SHP77 (cell line): Measurements from ENCODE around the gene PIGU.
A peak's percentile ranks its signal among the peaks of the same experiment; 100 is the strongest.
"Not testable (repeated sequence)": the region's sequence is repeated elsewhere in the genome, so short reads cannot be mapped to it uniquely, and the experiment has no call there.

Experiments used
- DNase-seq, 2 experiments: peaks; one replicate each; lab custom pipeline; 2025; lab: John Stamatoyannopoulos, UW

PIGU gene

DNA sequence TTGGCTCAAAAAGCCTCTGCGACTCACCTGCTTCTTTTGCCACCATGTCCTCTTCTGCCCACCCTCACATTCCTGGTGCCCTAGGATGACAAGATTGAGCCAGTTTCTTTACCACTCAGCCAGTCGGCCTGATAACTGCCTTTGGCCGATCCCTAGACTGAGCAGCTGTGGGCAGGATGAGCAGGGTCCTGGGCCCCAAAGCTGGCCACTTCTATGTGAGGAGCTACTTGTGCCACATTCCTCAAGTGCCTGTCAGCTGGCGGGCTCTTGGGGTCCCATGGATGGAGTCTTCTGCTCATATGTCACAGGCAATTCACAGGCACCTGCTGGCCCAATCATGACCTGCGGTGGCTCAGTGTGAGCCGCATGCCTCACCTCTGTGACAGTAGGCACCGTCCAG, 144.1 kb downstream of the PIGU start:
- no peak for DNase-seq

DNA sequence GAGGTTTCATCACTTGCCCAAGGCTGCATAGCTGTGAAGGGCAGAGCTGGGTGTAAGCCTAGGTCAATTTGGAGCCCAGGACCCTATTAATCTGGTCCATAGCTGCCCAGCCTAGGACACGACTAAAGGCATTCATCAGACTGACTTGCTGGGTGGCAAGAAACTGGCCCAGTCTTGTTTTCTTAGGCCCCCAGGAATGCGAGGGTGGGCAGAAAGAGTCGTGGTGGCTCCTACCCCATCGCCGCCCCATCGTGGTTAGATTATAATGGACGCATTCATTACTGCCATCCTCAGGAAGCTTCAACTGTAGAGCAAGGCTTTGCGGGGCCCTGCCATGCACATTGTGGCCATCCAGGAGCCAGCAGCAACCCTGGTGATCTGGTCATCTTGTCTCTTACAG, 144.6 kb downstream of the PIGU start:
- DNase-seq: no peak

DNA sequence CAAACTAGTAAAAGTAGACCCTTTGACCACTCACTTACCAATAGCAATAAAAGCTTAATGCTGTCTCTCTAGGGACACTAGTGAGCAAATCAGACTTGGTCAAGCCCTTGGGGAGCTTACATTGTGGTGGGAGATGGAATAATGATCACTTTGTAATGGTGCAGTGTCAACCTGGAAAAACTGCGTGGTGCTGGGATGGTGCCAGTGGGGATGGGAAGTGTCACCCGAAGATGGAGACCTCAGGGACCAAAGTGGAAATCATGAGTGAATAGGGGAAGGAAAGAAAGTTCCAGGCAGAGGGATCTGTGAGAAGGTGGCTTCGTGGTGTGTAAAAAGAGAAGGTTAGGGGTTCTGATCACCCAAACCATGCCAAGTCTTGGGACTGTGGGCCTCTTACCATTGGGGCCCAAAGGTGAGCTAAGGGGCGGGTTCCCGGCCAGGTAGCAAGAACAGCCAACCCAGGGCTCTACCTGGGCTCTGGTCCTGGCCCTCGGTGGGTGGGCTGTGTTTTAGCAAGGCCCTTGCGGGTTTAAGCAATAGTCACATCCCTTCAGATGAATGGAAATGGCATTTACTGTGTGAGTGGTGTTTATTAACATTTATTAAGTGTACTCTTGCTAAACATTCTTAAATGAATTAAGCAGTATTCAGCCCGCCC, 145.2 kb downstream of the PIGU start:
- DNase-seq: no peak

DNA sequence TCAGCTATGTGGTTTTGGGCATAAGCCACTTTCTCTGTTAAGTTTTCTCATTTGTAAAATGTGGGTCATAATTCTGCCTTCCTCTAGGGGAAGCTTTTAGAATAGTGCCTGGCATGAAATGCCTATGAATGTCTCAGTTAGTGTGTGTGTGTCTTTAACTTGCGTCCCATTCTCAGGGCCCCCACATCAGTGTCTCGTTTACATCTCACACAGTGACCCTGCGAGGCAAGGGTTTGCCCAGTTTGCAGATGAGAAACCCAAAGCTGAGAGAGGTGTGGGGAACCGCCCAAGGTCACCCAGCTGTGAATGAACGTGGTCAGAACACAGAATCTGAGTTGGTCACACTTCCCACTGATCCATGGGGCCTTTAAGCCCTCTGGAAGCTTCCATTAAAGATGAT, 146.6 kb downstream of the PIGU start:
- DNase-seq: no peak

DNA sequence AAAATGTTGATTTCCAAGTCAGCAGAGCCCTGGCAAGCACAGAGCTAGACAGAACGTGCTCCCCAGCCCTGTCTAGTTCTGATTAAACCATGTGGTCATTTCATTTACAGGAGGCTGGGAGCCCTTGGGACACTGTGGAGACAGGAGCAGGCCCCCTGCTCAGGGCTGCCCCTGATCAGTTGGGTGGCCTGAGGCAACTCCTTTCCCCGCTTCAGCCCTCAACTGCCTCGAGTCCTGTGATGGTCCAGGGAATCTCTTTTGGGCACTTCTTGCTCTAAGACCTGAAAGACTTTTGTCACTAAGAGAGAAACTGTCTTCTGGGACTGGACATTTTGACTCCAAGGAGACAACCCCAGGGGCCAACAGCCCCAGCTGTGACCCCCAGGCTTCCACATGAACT, 147.2 kb downstream of the PIGU start:
- no peak for DNase-seq

DNA sequence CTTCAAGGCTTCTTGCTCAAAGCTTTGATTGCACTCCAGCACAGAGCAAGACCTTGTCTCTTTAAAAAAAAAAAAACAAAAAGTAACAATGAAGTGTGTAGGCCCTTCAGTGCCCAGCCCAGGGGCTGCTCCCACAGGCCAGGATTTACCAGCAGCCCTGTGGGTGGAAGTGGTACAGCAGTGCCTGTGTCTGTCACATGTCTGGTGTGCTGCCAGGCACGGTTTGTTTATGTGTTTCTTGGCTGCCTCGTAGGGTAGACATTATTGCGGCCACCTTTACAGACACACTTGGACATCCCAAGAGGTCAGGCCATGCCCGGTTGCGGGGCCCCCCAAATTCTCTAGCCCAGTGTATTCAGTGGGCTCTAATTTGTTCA, 148.0 kb downstream of the PIGU start:
- no peak for DNase-seq

- no peak for DNase-seq
Observed at GRCh38 chr20:34527016-34527415, 149.9 kb downstream of the PIGU start.

DNA sequence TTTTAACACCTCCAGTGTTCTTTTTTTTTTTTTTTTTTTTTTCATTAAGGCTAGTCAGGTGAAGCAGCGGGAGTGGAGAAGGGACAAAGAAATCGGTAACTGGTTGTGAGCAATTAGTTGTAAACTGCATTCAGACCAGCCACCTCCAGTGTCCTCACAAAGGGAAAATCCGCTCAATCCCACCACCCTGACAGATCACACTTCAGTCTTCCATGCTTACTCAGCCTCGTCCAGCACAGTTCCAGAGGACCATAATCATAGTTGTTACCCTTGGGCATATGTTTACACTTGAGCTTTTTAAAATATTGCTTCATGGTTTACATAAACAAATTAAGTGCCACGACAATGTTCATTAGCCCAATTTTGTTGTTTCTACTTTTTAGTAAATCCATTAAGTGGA, 150.4 kb downstream of the PIGU start:
- no peak for DNase-seq

DNA sequence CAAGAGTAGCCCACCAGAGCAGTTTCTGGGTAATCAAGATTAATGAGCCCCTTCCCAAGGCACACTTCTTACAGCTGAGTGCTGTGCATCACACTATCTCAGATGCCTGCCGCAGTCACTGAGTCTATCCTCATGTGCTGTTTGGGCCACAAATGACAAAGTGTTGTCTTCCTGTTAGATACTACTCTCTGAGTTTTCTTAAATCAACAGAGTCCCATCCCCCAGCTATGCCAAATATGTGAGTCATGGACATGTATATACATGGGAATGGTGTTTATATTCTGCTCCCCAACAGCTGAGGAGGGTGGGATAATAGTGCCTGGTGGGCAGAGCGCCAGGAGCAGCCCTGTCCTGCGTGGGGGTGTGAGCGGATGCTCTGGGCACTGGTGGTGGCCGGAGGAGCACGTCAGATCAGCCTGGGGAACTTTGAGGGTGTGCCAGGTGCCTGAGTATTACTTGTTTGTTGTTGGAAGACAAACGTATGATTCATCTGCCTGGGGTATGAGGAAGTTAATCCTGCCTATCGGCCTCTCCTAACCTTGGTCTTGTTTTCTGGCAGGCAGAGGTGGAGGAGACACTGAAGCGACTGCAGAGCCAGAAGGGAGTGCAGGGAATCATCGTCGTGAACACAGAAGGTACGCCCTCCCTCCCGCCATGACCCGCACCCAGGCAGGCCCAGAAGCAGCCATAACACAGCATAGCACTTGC, 151.0 kb downstream of the PIGU start:
- peak; percentile 53 to 66 for DNase-seq

GRCh38 chr20:34525342-34525708, 151.6 kb downstream of the PIGU start:
- no peak for DNase-seq

DNA sequence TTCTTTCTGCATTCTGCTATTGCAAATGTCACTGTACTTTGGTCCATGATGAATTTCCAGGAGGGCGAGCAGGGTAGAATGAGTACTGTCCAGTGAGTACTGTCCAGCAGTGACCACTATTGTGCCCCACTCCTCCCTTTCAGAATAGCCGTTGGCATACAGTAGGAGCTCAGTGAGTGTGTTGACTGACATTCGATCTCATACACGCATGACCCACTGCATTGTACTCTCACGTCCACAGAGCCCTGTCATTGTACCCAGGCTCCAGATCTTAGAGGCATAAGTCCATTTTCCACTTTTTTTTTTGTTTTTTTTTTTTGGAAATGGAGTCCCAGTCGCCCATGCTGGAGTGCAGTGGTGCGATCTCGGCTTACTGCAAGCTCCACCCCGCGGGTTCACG, 152.5 kb downstream of the PIGU start:
- no peak for DNase-seq

DNA sequence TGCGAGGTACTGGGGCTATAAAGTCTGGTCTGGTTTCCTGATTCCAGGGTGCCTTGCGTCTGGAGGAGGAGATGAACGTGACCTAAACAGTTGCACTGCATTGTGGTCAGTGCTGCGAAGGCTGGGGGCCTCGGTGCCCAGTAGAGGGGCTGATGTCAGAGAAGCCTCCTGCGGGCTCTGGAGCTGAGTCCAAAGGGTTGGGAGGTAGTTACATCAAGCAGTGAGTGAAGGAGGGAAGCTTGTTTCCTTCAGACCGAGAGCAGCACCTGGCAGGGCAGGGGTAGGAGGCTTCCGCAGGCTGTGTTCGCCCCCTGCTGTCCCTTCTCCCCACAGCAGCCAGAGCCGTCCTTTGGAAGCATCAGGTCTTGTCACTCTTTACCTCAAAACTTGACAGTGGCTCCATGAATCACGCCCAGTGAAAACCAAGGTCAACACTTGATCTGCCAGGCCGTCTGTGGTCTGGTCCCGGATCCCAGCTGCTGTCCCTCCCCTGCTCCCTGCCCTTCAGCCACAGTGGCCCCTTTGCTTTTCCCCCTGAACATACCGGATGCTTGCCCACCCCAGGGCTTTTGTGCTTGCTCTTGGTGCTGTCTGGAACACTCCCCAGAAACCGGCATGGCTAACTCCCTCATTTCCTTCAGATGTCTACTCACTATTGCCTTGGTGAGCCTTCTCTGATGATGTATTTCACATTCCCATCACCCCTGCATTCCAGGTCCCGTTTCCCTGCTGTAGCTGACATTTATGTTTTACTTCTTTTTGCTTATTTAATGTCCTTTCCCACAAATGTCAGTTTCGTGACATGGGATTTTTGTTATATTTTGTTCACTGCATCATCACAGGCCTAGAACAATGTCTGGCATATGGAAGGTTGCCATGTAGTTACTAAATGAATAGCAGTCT, 153.7 kb downstream of the PIGU start:
- DNase-seq: peak; percentile 59 to 68

DNA sequence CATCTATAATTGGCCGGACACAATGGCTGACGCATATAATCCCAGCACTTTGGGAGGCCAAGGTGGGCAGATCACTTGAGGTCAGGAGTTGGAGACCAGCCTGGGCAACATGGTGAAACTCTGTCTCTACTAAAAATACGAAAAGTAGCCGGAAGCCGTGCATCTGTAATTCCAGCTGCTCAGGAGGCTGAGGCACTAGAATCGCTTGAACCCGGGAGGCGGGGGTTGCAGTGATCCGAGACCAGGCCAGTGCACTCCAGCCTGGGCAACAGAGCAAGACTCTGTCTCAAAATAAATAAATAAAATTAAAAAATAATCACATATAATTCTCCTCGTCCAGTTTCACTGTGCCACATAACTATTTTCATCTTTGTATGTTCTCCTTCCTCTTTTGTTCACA, 157.1 kb downstream of the PIGU start:
- DNase-seq: not testable (repeated sequence)

GRCh38 chr20:34518863-34519262, 158.0 kb downstream of the PIGU start:
- DNase-seq: not testable (repeated sequence)

GRCh38 chr20:34517114-34517505, 159.8 kb downstream of the PIGU start:
- DNase-seq: no peak

- DNase-seq: peak; percentile 95
Observed at GRCh38 chr20:34516247-34517113, 160.4 kb downstream of the PIGU start, which contains the start of gene DYNLRB1. Gene DYNLRB1 (plus strand): TSS chr20:34516422. CDS start chr20:34516459, 37 bp downstream.

DNA sequence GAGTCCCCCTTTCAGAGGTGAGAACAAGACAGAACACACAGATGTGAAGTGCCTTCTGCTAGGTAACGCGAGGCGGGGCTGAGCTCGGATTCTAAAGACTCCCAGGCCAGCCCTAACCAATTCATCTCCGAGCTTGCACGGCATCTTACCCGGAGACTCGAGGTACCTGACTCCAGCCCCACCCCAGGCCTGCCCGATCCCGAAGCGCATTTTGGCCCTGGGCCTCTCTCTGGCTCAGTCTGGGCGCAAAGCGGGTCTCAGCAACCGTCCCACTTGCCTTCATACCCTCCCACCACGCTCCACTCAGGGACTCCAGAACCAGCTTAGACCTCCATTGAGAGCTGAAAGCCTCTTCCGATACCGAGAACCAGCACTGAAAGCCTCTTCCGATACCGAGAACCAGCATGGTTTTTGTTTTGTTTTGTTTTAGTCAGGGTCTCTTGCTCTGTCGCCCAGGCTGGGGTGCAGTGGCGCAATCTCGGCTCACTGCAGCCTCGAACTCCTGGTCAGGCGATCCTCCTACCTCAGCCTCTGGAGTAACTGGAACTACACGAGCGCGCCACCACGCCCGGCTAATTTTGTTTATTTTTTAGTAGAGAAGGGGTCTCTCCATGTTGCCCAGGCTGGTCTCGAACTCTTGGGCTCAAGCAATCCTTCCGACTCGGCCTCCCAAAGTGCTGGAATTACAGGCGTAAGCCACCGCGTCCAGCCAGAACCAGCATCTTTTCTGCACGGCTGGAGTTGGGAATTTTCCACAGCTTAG, 161.2 kb downstream of the PIGU start:
- DNase-seq: peak; percentile 76 to 78

DNA sequence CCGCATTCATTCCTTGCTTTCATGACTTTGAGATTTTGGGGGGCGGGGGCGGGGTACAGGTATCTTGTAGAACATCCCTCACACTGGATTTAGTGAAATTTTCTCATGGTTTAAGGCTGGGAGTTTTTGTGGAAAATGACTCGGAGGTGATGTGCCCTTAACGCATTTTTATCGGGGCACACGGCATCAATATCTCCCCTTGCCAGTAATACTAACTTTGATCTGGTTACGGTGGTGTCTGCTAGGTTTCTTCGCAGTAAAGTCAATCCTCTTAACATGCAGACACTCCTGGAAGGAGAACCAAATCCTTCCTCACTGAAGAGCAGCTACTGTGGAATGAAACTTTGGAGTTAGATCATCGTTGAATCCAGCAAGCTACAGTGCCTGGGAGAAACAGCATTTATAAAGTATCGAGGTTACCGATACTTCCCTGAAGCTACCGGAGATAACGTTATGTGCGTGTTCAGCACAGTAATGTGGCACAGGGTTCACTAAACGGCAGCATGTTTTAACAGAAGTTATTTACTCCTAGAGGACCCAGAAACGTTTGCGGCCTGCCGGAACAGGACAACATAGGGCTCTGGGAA, 161.9 kb downstream of the PIGU start:
- no peak for DNase-seq

DNA sequence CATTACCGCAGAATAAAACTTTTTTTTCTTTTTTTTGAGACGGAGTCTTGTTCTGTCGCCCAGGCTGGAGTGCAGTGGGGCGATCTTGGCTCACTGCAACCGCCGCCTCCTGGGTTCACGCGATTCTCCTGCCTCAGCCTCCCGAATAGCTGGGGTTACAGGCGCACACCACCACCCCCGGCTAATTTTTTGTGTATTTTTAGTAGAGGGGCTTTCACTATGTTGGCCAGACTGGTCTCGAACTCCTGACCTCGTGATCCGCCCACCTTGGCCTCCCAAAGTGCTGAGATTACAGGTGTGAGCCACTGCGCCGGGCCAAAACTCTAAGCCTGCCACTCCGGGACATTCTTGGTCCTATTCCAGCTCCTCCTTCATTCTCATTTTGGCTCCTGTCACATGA, 162.9 kb downstream of the PIGU start:
- not testable (repeated sequence) for DNase-seq

- DNase-seq: no peak
Observed at GRCh38 chr20:34512955-34513419, 163.9 kb downstream of the PIGU start.
